ENCODE results near the gene PPP1R12B.
"Not testable (repeated sequence)": the region's sequence is repeated elsewhere in the genome, so short reads cannot be mapped to it uniquely, and the experiment has no call there.

DNA sequence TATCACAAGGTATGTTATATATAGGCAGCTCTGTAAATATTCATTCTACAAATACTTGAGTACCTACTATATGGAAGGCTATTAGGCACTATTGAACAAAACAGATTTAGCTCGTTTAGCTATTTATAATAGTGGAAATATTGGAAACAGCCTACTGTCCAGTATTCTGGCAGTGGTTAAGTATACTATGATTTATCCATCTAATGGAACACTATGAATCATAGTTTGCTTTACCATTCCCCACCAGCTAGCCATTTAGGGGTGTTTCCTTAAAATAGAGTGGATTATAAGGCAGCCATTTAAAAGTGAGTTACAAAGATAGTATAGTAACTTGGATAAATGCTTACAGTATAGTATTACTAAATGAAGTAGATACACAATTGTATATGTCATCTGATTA lies 169.7 kb downstream of the PPP1R12B start:
- TF ChIP-seq, protein P1, sequence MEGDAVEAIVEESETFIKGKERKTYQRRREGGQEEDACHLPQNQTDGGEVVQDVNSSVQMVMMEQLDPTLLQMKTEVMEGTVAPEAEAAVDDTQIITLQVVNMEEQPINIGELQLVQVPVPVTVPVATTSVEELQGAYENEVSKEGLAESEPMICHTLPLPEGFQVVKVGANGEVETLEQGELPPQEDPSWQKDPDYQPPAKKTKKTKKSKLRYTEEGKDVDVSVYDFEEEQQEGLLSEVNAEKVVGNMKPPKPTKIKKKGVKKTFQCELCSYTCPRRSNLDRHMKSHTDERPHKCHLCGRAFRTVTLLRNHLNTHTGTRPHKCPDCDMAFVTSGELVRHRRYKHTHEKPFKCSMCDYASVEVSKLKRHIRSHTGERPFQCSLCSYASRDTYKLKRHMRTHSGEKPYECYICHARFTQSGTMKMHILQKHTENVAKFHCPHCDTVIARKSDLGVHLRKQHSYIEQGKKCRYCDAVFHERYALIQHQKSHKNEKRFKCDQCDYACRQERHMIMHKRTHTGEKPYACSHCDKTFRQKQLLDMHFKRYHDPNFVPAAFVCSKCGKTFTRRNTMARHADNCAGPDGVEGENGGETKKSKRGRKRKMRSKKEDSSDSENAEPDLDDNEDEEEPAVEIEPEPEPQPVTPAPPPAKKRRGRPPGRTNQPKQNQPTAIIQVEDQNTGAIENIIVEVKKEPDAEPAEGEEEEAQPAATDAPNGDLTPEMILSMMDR (IDR thresholded peaks at IDR 0.05): not testable (repeated sequence)
- TF ChIP-seq POLR2AphosphoS5 (IDR thresholded peaks at IDR 0.05; ENCODE audit: low read depth, low read length); SIN3A (IDR thresholded peaks at IDR 0.05; ENCODE audit: borderline replicate concordance, insufficient read depth, low read depth, low read length): not testable (repeated sequence)

Measured in Panc1 (cell line).